Trophoblast cell (in vitro differentiated cells and primary cell): ENCODE measurements around the gene IGF1.

Experiments used
- DNase-seq, 2 donors: peaks; one replicate each; pipeline ENCODE4 v3.0.0-alpha.2; 2016
- H2AFZ ChIP-seq: 2 replicates; pipeline ENCODE4 v1.6.1; 2013; ENCODE audit warnings: low read length, moderate library complexity, mild to moderate bottlenecking; ENCODE audit not compliant: insufficient read depth, poor library complexity
- H2AK5ac ChIP-seq: 2 replicates; pipeline ENCODE4 v1.6.1; 2013; ENCODE audit warnings: mild to moderate bottlenecking, low read length
- H2BK120ac ChIP-seq: 2 replicates; pipeline ENCODE4 v1.6.1; 2013; ENCODE audit warnings: low read length, mild to moderate bottlenecking, moderate library complexity; ENCODE audit not compliant: insufficient read depth, poor library complexity
- H2BK12ac ChIP-seq: 2 replicates; pipeline ENCODE4 v1.6.1; 2013; ENCODE audit warnings: mild to moderate bottlenecking, low read length, moderate library complexity
- H2BK5ac ChIP-seq: 2 replicates; pipeline ENCODE4 v1.6.1; 2013; ENCODE audit warnings: low read length, low read depth, moderate library complexity, mild to moderate bottlenecking; ENCODE audit not compliant: poor library complexity
- H3K14ac ChIP-seq: 2 replicates; pipeline ENCODE4 v1.6.1; 2013; ENCODE audit warnings: mild to moderate bottlenecking, low read length
- H3K18ac ChIP-seq: 2 replicates; pipeline ENCODE4 v1.6.1; 2013; ENCODE audit warnings: mild to moderate bottlenecking, low read length
- H3K23ac ChIP-seq: 2 replicates; pipeline ENCODE4 v1.6.1; 2013; ENCODE audit warnings: low read length
- H3K27ac ChIP-seq: 2 replicates; pipeline ENCODE4 v1.5.1; 2013; ENCODE audit warnings: low read depth, mild to moderate bottlenecking, inconsistent platforms, low read length, moderate library complexity
- H3K27me3 ChIP-seq: 2 replicates; pipeline ENCODE4 v1.6.1; 2013; ENCODE audit warnings: inconsistent platforms, mild to moderate bottlenecking, low read length, moderate library complexity; ENCODE audit not compliant: insufficient read depth
- H3K36me3 ChIP-seq, 2 experiments: 1 replicate in 1 of 2; 2 replicates in 1 of 2; pipeline ENCODE4 v1.6.1; 2013; ENCODE audit warnings: low read length in 2 of 2, mild to moderate bottlenecking in 2 of 2, moderate library complexity in 1 of 2; ENCODE audit not compliant: insufficient read depth in 2 of 2, control insufficient read depth in 1 of 2
- H3K4ac ChIP-seq: 2 replicates; pipeline ENCODE4 v1.6.1; 2013; ENCODE audit warnings: low read depth, mild to moderate bottlenecking, low read length, moderate library complexity
- H3K4me1 ChIP-seq, 2 experiments: 1 replicate in 1 of 2; 2 replicates in 1 of 2; pipeline ENCODE4 v1.6.1; 2013; ENCODE audit warnings: low read length in 2 of 2, mild to moderate bottlenecking in 2 of 2, moderate library complexity in 1 of 2; ENCODE audit not compliant: insufficient read depth in 2 of 2, control insufficient read depth in 1 of 2
- H3K4me2 ChIP-seq: 2 replicates; pipeline ENCODE4 v1.6.1; 2013; ENCODE audit warnings: inconsistent platforms, mild to moderate bottlenecking, low read length, moderate library complexity
- H3K4me3 ChIP-seq: 2 replicates; pipeline ENCODE4 v1.5.1; 2013; ENCODE audit warnings: mild to moderate bottlenecking, low read depth, low read length, inconsistent platforms
- H3K79me1 ChIP-seq: one replicate; pipeline ENCODE4 v1.6.1; 2013; ENCODE audit warnings: low read length
- H3K79me2 ChIP-seq: 2 replicates; pipeline ENCODE4 v1.6.1; 2013; ENCODE audit warnings: low read length, mild to moderate bottlenecking; ENCODE audit not compliant: control insufficient read depth, insufficient read depth, poor library complexity
- H3K9ac ChIP-seq: 2 replicates; pipeline ENCODE4 v1.6.1; 2013; ENCODE audit warnings: mild to moderate bottlenecking, low read length
- H3K9me3 ChIP-seq: 2 replicates; pipeline ENCODE4 v1.6.1; 2013; ENCODE audit warnings: low read depth, mild to moderate bottlenecking, control low read depth, inconsistent platforms, low read length; ENCODE audit not compliant: insufficient read depth
- H4K12ac ChIP-seq: 2 replicates; pipeline ENCODE4 v1.6.1; 2013; ENCODE audit warnings: low read depth, mild to moderate bottlenecking, low read length, moderate library complexity
- H4K8ac ChIP-seq: 2 replicates; pipeline ENCODE4 v1.6.1; 2013; ENCODE audit warnings: low read depth, mild to moderate bottlenecking, low read length, moderate library complexity
- H4K91ac ChIP-seq: one replicate; pipeline ENCODE4 v1.6.1; 2013; ENCODE audit warnings: low read depth, mild to moderate bottlenecking, low read length, moderate library complexity
- WGBS: extraction: QIAGEN DNeasy Blood & Tissue Kit; methylation state at CpG from one replicate; pipeline ENCODE4 v1.1.7; 2013; ENCODE audit warnings: missing lambda C conversion rate; ENCODE audit not compliant: insufficient read length, insufficient coverage; ENCODE audit errors: extremely low coverage; 5-methylcytosine and 5-hydroxymethylcytosine counted together

The IGF1 gene

DNA sequence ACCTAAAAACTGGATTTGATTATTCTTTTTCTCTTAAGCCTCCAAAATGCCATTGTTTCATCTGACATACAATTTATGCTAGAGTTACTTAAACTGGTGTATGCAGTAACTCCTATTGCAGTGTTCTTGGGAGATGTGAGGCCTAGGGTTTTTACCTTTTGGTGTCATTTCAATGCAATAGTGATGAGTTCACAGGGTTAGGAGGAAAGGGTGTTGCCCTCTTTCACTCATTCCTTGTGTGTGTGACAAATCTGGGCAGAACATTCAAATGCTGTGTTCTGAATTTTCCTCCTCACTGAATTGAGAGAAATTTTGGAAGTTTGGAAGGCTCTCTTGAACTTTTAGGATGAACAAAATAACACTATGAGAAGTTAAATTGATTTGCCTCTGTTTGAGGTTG, 69.9 kb downstream of the IGF1 start:
- no peak overlapping the region for H3K9ac ChIP-seq
- no peaks in the 10 kb centered on the region for H3K9me3 ChIP-seq

DNA sequence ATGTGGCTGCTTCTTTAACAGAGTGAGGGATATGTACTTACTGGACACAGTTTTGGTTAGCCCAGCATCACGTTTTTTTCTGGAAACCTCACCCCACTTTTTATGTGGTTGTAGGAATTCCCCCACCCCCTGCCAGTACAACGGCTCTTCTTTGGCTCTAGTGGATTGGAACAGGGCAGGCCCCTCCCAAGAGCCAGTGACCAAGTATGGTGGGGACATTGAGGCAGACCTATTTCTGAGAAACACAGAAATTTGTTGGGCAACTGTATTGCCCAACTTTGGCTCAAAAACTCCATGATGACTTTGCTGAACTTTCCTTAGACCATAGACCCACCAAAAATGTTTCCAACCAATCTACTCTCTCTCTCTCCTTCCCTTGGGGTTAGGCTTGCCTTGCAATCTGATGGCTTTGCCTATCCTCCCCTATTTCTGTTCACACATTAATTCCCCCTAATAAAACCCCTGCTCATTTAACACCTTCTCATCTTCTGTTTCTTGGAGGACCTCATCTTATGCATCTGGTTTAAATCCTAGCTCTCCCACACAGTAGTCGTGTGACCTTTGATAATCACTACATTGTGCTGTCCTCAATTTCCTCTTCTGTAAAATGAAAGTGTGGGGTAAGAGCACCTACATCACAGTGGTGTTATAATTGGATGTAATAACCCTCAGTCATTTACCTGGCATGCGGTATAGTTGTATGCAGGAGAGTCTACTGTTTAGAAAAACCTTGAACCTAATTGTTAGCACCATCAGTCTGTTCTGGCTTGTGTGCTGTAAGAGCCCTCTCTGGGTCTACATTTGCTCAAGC, 71.7 kb downstream of the IGF1 start:
- no peak overlapping the region for H3K4me2 ChIP-seq
- no peaks in the 10 kb centered on the region for H3K27me3 ChIP-seq
- no peak overlapping the region for H3K9ac ChIP-seq
- WGBS, result no CpG with 5 or more reads among the region's 4 CpGs
- H3K4me3 ChIP-seq, result no peak overlapping the region
- H2BK12ac ChIP-seq, result no peak overlapping the region
- H3K23ac ChIP-seq, result no peak overlapping the region
- H3K36me3 ChIP-seq, result no peaks in the 10 kb centered on the region
- no peak overlapping the region for H4K12ac ChIP-seq
- H2AFZ ChIP-seq, result no peak overlapping the region
- H4K91ac ChIP-seq, result no peak overlapping the region
- no peak overlapping the region for H2BK120ac ChIP-seq
- H3K9me3 ChIP-seq, result no peaks in the 10 kb centered on the region
- H3K14ac ChIP-seq, result no peak overlapping the region
- H3K27ac ChIP-seq, result no peak overlapping the region
- no peak overlapping the region for H2BK5ac ChIP-seq
- H3K4me1 ChIP-seq, result no peaks in the 10 kb centered on the region
- no peak overlapping the region for H3K4ac ChIP-seq
- H4K8ac ChIP-seq, result no peak overlapping the region
- H3K79me1 ChIP-seq, result no peaks in the 10 kb centered on the region
- H2AK5ac ChIP-seq, result no peak overlapping the region
- no peak overlapping the region for H3K18ac ChIP-seq
- DNase-seq, result no peak
- no peaks in the 10 kb centered on the region for H3K79me2 ChIP-seq

More for the DNA sequence above, 69.9 kb downstream of the IGF1 start:
- Histone ChIP-seq H4K12ac (no peak overlapping the region), H3K79me2 (no peaks in the 10 kb centered on the region), H3K27me3 (no peaks in the 10 kb centered on the region), H3K4ac (no peak overlapping the region), H3K14ac (no peak overlapping the region), H3K4me2 (no peak overlapping the region), H2AK5ac (no peak overlapping the region), H4K91ac (no peak overlapping the region), H2AFZ (no peak overlapping the region), H3K27ac (no peak overlapping the region), H3K4me1 (no peaks in the 10 kb centered on the region), H3K36me3 (no peaks in the 10 kb centered on the region), H4K8ac (no peak overlapping the region), H3K79me1 (no peaks in the 10 kb centered on the region), H2BK12ac (no peak overlapping the region), H2BK5ac (no peak overlapping the region), H3K4me3 (no peak overlapping the region), H3K23ac (no peak overlapping the region), H3K18ac (no peak overlapping the region), H2BK120ac (no peak overlapping the region)
- no peak for DNase-seq

DNA sequence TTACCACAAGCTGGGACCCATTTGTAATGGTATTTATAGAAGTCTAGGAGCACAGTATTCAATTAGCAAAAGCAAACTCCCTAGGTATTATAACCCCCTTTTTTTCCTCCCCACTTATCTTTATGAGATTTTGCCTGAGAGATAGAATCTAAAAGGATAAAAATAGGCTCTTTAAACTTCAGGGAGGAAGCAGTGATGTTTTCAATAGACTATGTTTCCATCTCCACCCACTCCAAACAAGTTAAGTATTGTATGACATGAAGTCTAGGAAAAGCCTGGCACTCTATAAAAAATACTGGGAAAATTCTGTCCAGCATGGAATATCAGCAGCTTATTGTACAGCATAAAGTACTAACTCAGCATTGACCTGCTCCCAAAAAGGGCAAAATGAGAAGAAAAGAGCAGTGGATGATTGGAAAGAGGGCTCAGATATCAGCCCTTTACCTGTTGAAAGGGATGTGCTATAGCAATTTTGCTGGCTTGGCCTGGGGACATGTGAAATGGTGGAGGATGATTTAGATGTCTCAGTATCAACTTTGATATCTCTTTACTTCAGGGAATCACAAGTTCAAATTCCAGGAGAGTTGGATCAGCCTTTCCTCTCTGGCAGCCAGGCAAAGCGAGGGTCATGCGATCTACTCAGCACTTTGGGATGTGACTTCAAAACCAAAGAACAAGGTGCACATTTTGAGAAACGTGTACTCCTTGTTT, 72.4 kb downstream of the IGF1 start:
- no peak overlapping the region for H2AFZ ChIP-seq
- no peaks in the 10 kb centered on the region for H3K79me2 ChIP-seq
- no peaks in the 10 kb centered on the region for H3K9me3 ChIP-seq
- no peak overlapping the region for H2BK120ac ChIP-seq
- no peaks in the 10 kb centered on the region for H3K79me1 ChIP-seq
- no CpG with 5 or more reads among the region's 3 CpGs for WGBS
- H4K91ac ChIP-seq, result no peak overlapping the region
- no peak overlapping the region for H3K9ac ChIP-seq
- no peaks in the 10 kb centered on the region for H3K4me1 ChIP-seq
- H2AK5ac ChIP-seq, result no peak overlapping the region
- H4K8ac ChIP-seq, result no peak overlapping the region
- H3K4me2 ChIP-seq, result no peak overlapping the region
- no peak overlapping the region for H3K4ac ChIP-seq
- H2BK5ac ChIP-seq, result no peak overlapping the region
- H3K36me3 ChIP-seq, result no peaks in the 10 kb centered on the region
- DNase-seq, result no peak
- H2BK12ac ChIP-seq, result no peak overlapping the region
- no peak overlapping the region for H3K23ac ChIP-seq
- H3K27ac ChIP-seq, result no peak overlapping the region
- H3K14ac ChIP-seq, result no peak overlapping the region
- H3K4me3 ChIP-seq, result no peak overlapping the region
- H3K18ac ChIP-seq, result no peak overlapping the region
- H3K27me3 ChIP-seq, result no peaks in the 10 kb centered on the region
- no peak overlapping the region for H4K12ac ChIP-seq

DNA sequence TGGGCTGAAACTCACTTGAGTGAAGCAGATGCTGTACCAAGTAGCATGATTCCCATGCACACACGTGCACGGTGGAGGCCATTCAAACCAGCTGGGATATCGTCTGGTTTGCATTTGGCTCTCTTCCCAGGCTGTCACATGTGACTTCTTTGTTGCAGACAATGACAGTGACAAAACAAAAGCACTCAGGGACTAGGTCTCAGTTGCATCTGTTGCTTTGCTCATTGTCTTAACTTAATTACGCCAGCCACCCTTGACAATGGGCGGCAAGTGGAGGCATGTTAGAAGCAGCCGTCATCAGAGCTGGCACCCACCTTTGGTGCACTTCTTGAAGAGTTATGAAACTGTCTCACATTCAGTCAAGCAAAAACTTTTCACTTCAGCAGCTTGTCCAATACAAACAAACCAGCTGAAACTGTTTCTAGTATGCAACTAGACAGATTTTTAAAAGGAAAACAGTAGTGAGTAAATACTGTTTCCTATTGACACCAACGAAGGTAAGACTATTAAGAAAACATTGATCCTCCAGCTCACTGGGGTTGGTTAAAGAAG, 74.3 kb downstream of the IGF1 start:
- H3K27me3 ChIP-seq, result no peaks in the 10 kb centered on the region
- no peak overlapping the region for H2AK5ac ChIP-seq
- no peak overlapping the region for H3K4ac ChIP-seq
- no peak overlapping the region for H2BK120ac ChIP-seq
- H3K9ac ChIP-seq, result no peak overlapping the region
- H3K4me1 ChIP-seq, result no peaks in the 10 kb centered on the region
- no peak overlapping the region for H3K18ac ChIP-seq
- H4K91ac ChIP-seq, result no peak overlapping the region
- no peaks in the 10 kb centered on the region for H3K79me1 ChIP-seq
- DNase-seq, result no peak
- H3K36me3 ChIP-seq, result no peaks in the 10 kb centered on the region
- no peak overlapping the region for H2AFZ ChIP-seq
- no peak overlapping the region for H4K8ac ChIP-seq
- H3K14ac ChIP-seq, result no peak overlapping the region
- no CpG with 5 or more reads among the region's 7 CpGs for WGBS
- no peaks in the 10 kb centered on the region for H3K9me3 ChIP-seq
- no peaks in the 10 kb centered on the region for H3K79me2 ChIP-seq
- H2BK12ac ChIP-seq, result no peak overlapping the region
- H3K4me2 ChIP-seq, result no peak overlapping the region
- H3K23ac ChIP-seq, result peak overlapping the region; percentile 14
- no peak overlapping the region for H3K4me3 ChIP-seq
- H2BK5ac ChIP-seq, result no peak overlapping the region
- no peak overlapping the region for H3K27ac ChIP-seq
- H4K12ac ChIP-seq, result no peak overlapping the region
